H1 (cell line): ENCODE data around the gene AIFM2. TPM values are rescaled to one million over a fixed set of nuclear protein-coding genes. Genes with fewer than 3 reads are reported as not detected.

Experiments used
- CTCF ChIA-PET: fragments of 300-600 bp; sonication (Branson Sonifier 250); formaldehyde crosslinking; loops from one replicate; lab custom pipeline; 2021; ENCODE audit not compliant: partially characterized antibody; lab: Charles Lee
- POLR2A ChIA-PET: fragments of 300-600 bp; sonication (Branson Sonifier 250); formaldehyde crosslinking; loops from one replicate; lab custom pipeline; 2021; ENCODE audit warnings: inconsistent platforms; ENCODE audit not compliant: partially characterized antibody; lab: Charles Lee
- DNase-seq, 2 experiments: peaks; one replicate each; pipeline versions ENCODE4 v3.0.0 to v3.0.0-alpha.2; 2010 to 2022; ENCODE audit warnings: low spot score in 2 of 2, low read depth in 1 of 2, mixed read lengths in 1 of 2
- FAIRE-seq: peaks from 2 replicates; lab custom pipeline; 2011; peaks lifted over from hg19 to GRCh38; lab: Jason Lieb, UNC
- H2AFZ ChIP-seq: 2 replicates; pipeline ENCODE4 v1.8.1; 2012; ENCODE audit warnings: low read length, inconsistent platforms
- H2AK5ac ChIP-seq: 2 replicates; pipeline ENCODE4 v1.6.1; 2013; ENCODE audit warnings: low read depth, low read length
- H2BK120ac ChIP-seq: replicated peaks from 2 replicates; pipeline ENCODE3; 2013; ENCODE audit warnings: low read depth, low read length, inconsistent platforms
- H2BK12ac ChIP-seq: 2 replicates; pipeline ENCODE4 v1.6.1; 2013; ENCODE audit warnings: low read depth, low read length
- H2BK15ac ChIP-seq: 2 replicates; pipeline ENCODE4 v1.6.1; 2013; ENCODE audit warnings: low read length
- H2BK20ac ChIP-seq: 2 replicates; pipeline ENCODE4 v1.6.1; 2013; ENCODE audit warnings: low read length
- H2BK5ac ChIP-seq: 2 replicates; pipeline ENCODE4 v1.6.1; 2013; ENCODE audit warnings: low read depth, low read length
- H3K14ac ChIP-seq: 2 replicates; pipeline ENCODE4 v1.6.1; 2013; ENCODE audit warnings: inconsistent platforms; ENCODE audit not compliant: insufficient read length
- H3K18ac ChIP-seq: 2 replicates; pipeline ENCODE4 v1.6.1; 2013; ENCODE audit warnings: low read length; ENCODE audit errors: extremely low read depth
- H3K23ac ChIP-seq: 2 replicates; pipeline ENCODE4 v1.6.1; 2013; ENCODE audit warnings: inconsistent platforms; ENCODE audit not compliant: insufficient read length
- H3K23me2 ChIP-seq: 2 replicates; pipeline ENCODE4 v1.6.1; 2013; ENCODE audit warnings: low read depth, low read length
- H3K27ac ChIP-seq: 2 replicates; pipeline ENCODE4 v1.6.1; 2011; ENCODE audit warnings: low read depth, low read length, inconsistent platforms
- H3K27me3 ChIP-seq, 4 experiments: replicated peaks in 1 of 4; 1 replicate in 1 of 4; 2 replicates in 3 of 4; pipeline versions ENCODE4 v1.6.1 to v1.8.1; 2011 to 2013; ENCODE audit warnings: low read length in 3 of 4, mild to moderate bottlenecking in 3 of 4, inconsistent platforms in 2 of 4, mixed read lengths in 2 of 4, moderate library complexity in 1 of 4; ENCODE audit not compliant: control insufficient read depth in 3 of 4, insufficient read depth in 3 of 4; ENCODE audit errors: extremely low read depth in 1 of 4
- H3K36me3 ChIP-seq, 4 experiments: 2 replicates each; pipeline versions ENCODE4 v1.6.1 to v1.8.1; 2011 to 2013; ENCODE audit warnings: mild to moderate bottlenecking in 4 of 4, low read length in 3 of 4, moderate library complexity in 2 of 4, control low read depth in 1 of 4, inconsistent platforms in 1 of 4; ENCODE audit not compliant: insufficient read depth in 4 of 4, control insufficient read depth in 2 of 4
- H3K4ac ChIP-seq: replicated peaks from 2 replicates; pipeline ENCODE3; 2013; ENCODE audit warnings: low read length, low read depth, mixed read lengths, inconsistent platforms; ENCODE audit not compliant: insufficient read length
- H3K4me1 ChIP-seq, 4 experiments: replicated peaks in 1 of 4; 1 replicate in 1 of 4; 2 replicates in 3 of 4; pipeline versions ENCODE4 v1.6.1 to v1.8.1; 2011 to 2013; ENCODE audit warnings: low read length in 3 of 4, inconsistent platforms in 2 of 4, mixed read lengths in 1 of 4; ENCODE audit not compliant: insufficient read depth in 4 of 4, control insufficient read depth in 3 of 4
- H3K4me2 ChIP-seq, 2 experiments: 2 replicates each; pipeline versions ENCODE4 v1.6.1 to v1.8.1; 2011 to 2013; ENCODE audit warnings: low read depth in 2 of 2, low read length in 2 of 2, control low read depth in 1 of 2, inconsistent platforms in 1 of 2, mild to moderate bottlenecking in 1 of 2; ENCODE audit not compliant: insufficient read depth in 1 of 2
- H3K4me3 ChIP-seq, 4 experiments: fragments of 200-600, 300-600 bp in 1 of 4; sonication (generic), shearing (Covaris generic), sonication (Bioruptor Twin) in 1 of 4; 2 replicates each; pipeline versions ENCODE4 v1.5.1 to v1.8.1; 2011 to 2016; ENCODE audit warnings: low read length in 4 of 4, low read depth in 3 of 4, control low read depth in 2 of 4, inconsistent platforms in 2 of 4, mild to moderate bottlenecking in 2 of 4, mixed read lengths in 1 of 4, moderate library complexity in 1 of 4; ENCODE audit not compliant: insufficient read depth in 2 of 4; ENCODE audit errors: extremely low read depth in 1 of 4
- H3K56ac ChIP-seq: replicated peaks from 2 replicates; pipeline ENCODE3; 2013; ENCODE audit warnings: low read depth, mild to moderate bottlenecking, mixed read lengths, low read length, inconsistent platforms; ENCODE audit not compliant: insufficient read length
- H3K79me1 ChIP-seq: 2 replicates; pipeline ENCODE4 v1.6.1; 2013; ENCODE audit warnings: low read depth, low read length, control low read depth
- H3K79me2 ChIP-seq, 2 experiments: 2 replicates each; pipeline versions ENCODE4 v1.6.1 to v1.8.1; 2012 to 2013; ENCODE audit warnings: low read length in 2 of 2, mild to moderate bottlenecking in 2 of 2, inconsistent platforms in 1 of 2; ENCODE audit not compliant: insufficient read depth in 2 of 2, control insufficient read depth in 1 of 2
- H3K9ac ChIP-seq, 4 experiments: replicated peaks in 1 of 4; 1 replicate in 1 of 4; 2 replicates in 3 of 4; pipeline versions ENCODE4 v1.6.1 to v1.8.1; 2011 to 2013; ENCODE audit warnings: low read depth in 3 of 4, low read length in 3 of 4, control low read depth in 2 of 4, mild to moderate bottlenecking in 2 of 4, moderate library complexity in 2 of 4, inconsistent platforms in 1 of 4; ENCODE audit errors: extremely low read depth in 1 of 4
- H3K9me3 ChIP-seq, 2 experiments: 2 replicates each; pipeline versions ENCODE4 v1.6.1 to v1.8.1; 2012 to 2013; ENCODE audit warnings: mild to moderate bottlenecking in 2 of 2, moderate library complexity in 2 of 2, control low read depth in 1 of 2, inconsistent platforms in 1 of 2, low read depth in 1 of 2, low read length in 1 of 2, mixed read lengths in 1 of 2; ENCODE audit not compliant: insufficient read depth in 2 of 2
- H4K20me1 ChIP-seq, 2 experiments: replicated peaks in 1 of 2; 2 replicates each; pipeline versions ENCODE3 to v1.8.1; 2011 to 2013; ENCODE audit warnings: inconsistent platforms in 2 of 2, low read length in 2 of 2, mild to moderate bottlenecking in 1 of 2; ENCODE audit not compliant: insufficient read depth in 2 of 2, control insufficient read depth in 1 of 2
- H4K5ac ChIP-seq: 2 replicates; pipeline ENCODE4 v1.6.1; 2013; ENCODE audit warnings: low read length, low read depth, mixed read lengths, inconsistent platforms; ENCODE audit not compliant: insufficient read length
- H4K8ac ChIP-seq: 2 replicates; pipeline ENCODE4 v1.8.0; 2013; ENCODE audit warnings: mild to moderate bottlenecking, moderate library complexity, low read length, inconsistent platforms; ENCODE audit not compliant: insufficient read depth; ENCODE audit errors: extremely low read depth
- H4K91ac ChIP-seq: replicated peaks from 2 replicates; pipeline ENCODE3; 2013; ENCODE audit warnings: low read length, mixed read lengths, inconsistent platforms; ENCODE audit not compliant: insufficient read length
- EP300 ChIP-seq, 2 experiments: IDR thresholded peaks; 1 replicate in 1 of 2; 2 replicates in 1 of 2; pipeline ENCODE4 v1.6.1; 2011 to 2012; ENCODE audit warnings: low read depth in 2 of 2, low read length in 2 of 2, mild to moderate bottlenecking in 2 of 2, borderline replicate concordance in 1 of 2, inconsistent platforms in 1 of 2, moderate library complexity in 1 of 2
- GABPA ChIP-seq: IDR thresholded peaks from 2 replicates; pipeline ENCODE4 v1.6.1; 2011; ENCODE audit warnings: mild to moderate bottlenecking, low read length, moderate library complexity, borderline replicate concordance; ENCODE audit not compliant: insufficient read depth
- HDAC2 ChIP-seq, 2 experiments: fragments of 300-600 bp in 1 of 2; sonication (generic) in 1 of 2; IDR thresholded peaks; 2 replicates each; pipeline ENCODE4 v1.6.1; 2011 to 2012; ENCODE audit warnings: low read depth in 2 of 2, low read length in 2 of 2, mild to moderate bottlenecking in 2 of 2, moderate library complexity in 2 of 2, borderline replicate concordance in 1 of 2, inconsistent platforms in 1 of 2
- JUND ChIP-seq: IDR thresholded peaks from 2 replicates; pipeline ENCODE4 v1.6.1; 2011; ENCODE audit warnings: mild to moderate bottlenecking, improper control_type of control experiment, low read length
- polyA plus RNA-seq, 7 experiments: library from polyadenylated mRNA; depleted of rRNA in 3 of 7; stranded (reverse) in 5 of 7; unstranded in 2 of 7; fragments of >200 nt in 5 of 7; fragments of 200-250 nt in 2 of 7; gene quantifications; 1 replicate in 5 of 7; 2 replicates in 1 of 7; 4 replicates in 1 of 7; pipeline versions ENCODE4 v1.2.1 to v1.2.3, GENCODE V29; 2011 to 2013; ENCODE audit warnings: missing spikeins in 2 of 7, mixed read lengths in 2 of 7
- total RNA-seq: library from RNA; stranded (reverse); fragmentation: NEBNext Ultra II Directional; extraction: Animal tissue kit (Norgen Biotek cat#: 25700); gene quantifications from 2 replicates; pipeline ENCODE4 v1.2.1, GENCODE V29; 2021

Gene AIFM2
- total and polyA plus RNA-seq, 2 of the 8 experiments (the other 6 are each of a cell fraction or from before 2014, with no cell fraction given), result 4.0 TPM

- no peak overlapping the region for H2BK15ac ChIP-seq
- no peaks in the 10 kb centered on the region for H3K79me2 ChIP-seq
- H3K23me2 ChIP-seq, result no peaks in the 10 kb centered on the region
- DNase-seq (no peak), FAIRE-seq (no peak)
- H2BK5ac ChIP-seq, result no peak overlapping the region
- H4K91ac ChIP-seq, result no peak overlapping the region
- H3K27me3 ChIP-seq, result no peaks in the 10 kb centered on the region; a peak in 1 of 7 replicates
- TF ChIP-seq GABPA (no peak), JUND (no peak), EP300 (IDR thresholded peaks at IDR 0.05; ENCODE audit: borderline replicate concordance in 1 of 2, low read depth in 2 of 2, low read length in 2 of 2) (no peak), HDAC2 (IDR thresholded peaks at IDR 0.05; ENCODE audit: borderline replicate concordance in 1 of 2, low read depth in 2 of 2, low read length in 2 of 2) (no peak)
- no peak overlapping the region for H3K23ac ChIP-seq
- no peak overlapping the region for H3K9ac ChIP-seq
- H3K27ac ChIP-seq, result no peak overlapping the region
- no peak overlapping the region for H3K18ac ChIP-seq
- H3K4me1 ChIP-seq, result no peaks in the 10 kb centered on the region
- H2AK5ac ChIP-seq, result no peak overlapping the region
- H3K14ac ChIP-seq, result no peak overlapping the region
- H2BK12ac ChIP-seq, result no peak overlapping the region
- no peak overlapping the region for H2AFZ ChIP-seq
- ChIA-PET POLR2A (no interaction called here), CTCF (interaction anchor here (0.8 to 5.8 kb wide), 3 partner anchors 19 to 49 kb away, joined by 3 to 51 read pairs (median 5); partner anchors contain the start of gene TYSND1)
- no peaks in the 10 kb centered on the region for H3K36me3 ChIP-seq
- H3K9me3 ChIP-seq, result no peaks in the 10 kb centered on the region
- no peak overlapping the region for H3K4me3 ChIP-seq
- H4K5ac ChIP-seq, result no peak overlapping the region
- H3K56ac ChIP-seq, result no peak overlapping the region
- no peak overlapping the region for H2BK20ac ChIP-seq
- H4K8ac ChIP-seq, result no peak overlapping the region
- no peak overlapping the region for H3K4ac ChIP-seq
- H2BK120ac ChIP-seq, result no peak overlapping the region
- H3K79me1 ChIP-seq, result no peaks in the 10 kb centered on the region
- H4K20me1 ChIP-seq, result no peaks in the 10 kb centered on the region
- no peak overlapping the region for H3K4me2 ChIP-seq
These were observed 35.2 kb downstream of the AIFM2 start for GRCh38 chr10:70097459-70097858.
